GM19328 (cell line): ENCODE data around the gene PFN1.

Experiments
- ATAC-seq: cut with Tn5 transposase; IDR thresholded peaks from one replicate; pipeline ENCODE4 v1.9.1; 2021; ENCODE audit warnings: mild to moderate bottlenecking, moderate library complexity; ENCODE audit not compliant: unreplicated experiment

PFN1 gene

GRCh38 chr17:4968486-4969046 is 20.2 kb upstream of the PFN1 start:
- ATAC-seq = no peak

- ATAC-seq = peak; percentile 46
Measured at GRCh38 chr17:4967539-4968485, 19.5 kb upstream of the PFN1 start, which contains the start of gene SPAG7. SPAG7 (minus strand) TSS chr17:4967817; CDS start chr17:4967804, 13 bp downstream.

- peak; percentile 76 for ATAC-seq
Measured at GRCh38 chr17:4966844-4967538, 18.7 kb upstream of the PFN1 start.

- ATAC-seq = no peak
Measured at GRCh38 chr17:4965311-4965986, 17.1 kb upstream of the PFN1 start.

GRCh38 chr17:4960279-4960922 is 12.1 kb upstream of the PFN1 start:
- no peak for ATAC-seq

GRCh38 chr17:4959261-4959965 is 11.1 kb upstream of the PFN1 start:
- ATAC-seq = no peak

GRCh38 chr17:4958102-4958501 is 9.8 kb upstream of the PFN1 start:
- no peak for ATAC-seq

GRCh38 chr17:4956493-4957061 is 8.2 kb upstream of the PFN1 start:
- no peak for ATAC-seq

GRCh38 chr17:4955091-4955490 is 6.8 kb upstream of the PFN1 start:
- ATAC-seq = no peak

- ATAC-seq = no peak
Measured at GRCh38 chr17:4953451-4953961, 5.2 kb upstream of the PFN1 start.

GRCh38 chr17:4951486-4951885 is 3.2 kb upstream of the PFN1 start:
- no peak for ATAC-seq

GRCh38 chr17:4950746-4951204 is 2.4 kb upstream of the PFN1 start, which contains the start of gene ENO3:
ENO3 (plus strand) TSS chr17:4951119; CDS start chr17:4951830, 711 bp downstream.
- ATAC-seq = no peak

- ATAC-seq = no peak
Measured at GRCh38 chr17:4950075-4950745, 1.9 kb upstream of the PFN1 start.

GRCh38 chr17:4949321-4950074 is 1.2 kb upstream of the PFN1 start:
- no peak for ATAC-seq

- ATAC-seq = peak; percentile 34
Measured at GRCh38 chr17:4948931-4949320, 596 bp upstream of the PFN1 start.

GRCh38 chr17:4947411-4948165 is 742 bp downstream of the PFN1 start:
- peak; percentile 5 for ATAC-seq

- no peak for ATAC-seq
Measured at GRCh38 chr17:4947010-4947410, 1.3 kb downstream of the PFN1 start.
